AG20443 (cell line): ENCODE measurements around the gene NPM1.
"Not testable (repeated sequence)": the region's sequence is repeated elsewhere in the genome, so short reads cannot be mapped to it uniquely, and the experiment has no call there.

Source experiments
- DNase-seq: peaks from one replicate; pipeline ENCODE4 v3.0.0; 2012; ENCODE audit warnings: low spot score, mixed read lengths

The NPM1 gene

DNA sequence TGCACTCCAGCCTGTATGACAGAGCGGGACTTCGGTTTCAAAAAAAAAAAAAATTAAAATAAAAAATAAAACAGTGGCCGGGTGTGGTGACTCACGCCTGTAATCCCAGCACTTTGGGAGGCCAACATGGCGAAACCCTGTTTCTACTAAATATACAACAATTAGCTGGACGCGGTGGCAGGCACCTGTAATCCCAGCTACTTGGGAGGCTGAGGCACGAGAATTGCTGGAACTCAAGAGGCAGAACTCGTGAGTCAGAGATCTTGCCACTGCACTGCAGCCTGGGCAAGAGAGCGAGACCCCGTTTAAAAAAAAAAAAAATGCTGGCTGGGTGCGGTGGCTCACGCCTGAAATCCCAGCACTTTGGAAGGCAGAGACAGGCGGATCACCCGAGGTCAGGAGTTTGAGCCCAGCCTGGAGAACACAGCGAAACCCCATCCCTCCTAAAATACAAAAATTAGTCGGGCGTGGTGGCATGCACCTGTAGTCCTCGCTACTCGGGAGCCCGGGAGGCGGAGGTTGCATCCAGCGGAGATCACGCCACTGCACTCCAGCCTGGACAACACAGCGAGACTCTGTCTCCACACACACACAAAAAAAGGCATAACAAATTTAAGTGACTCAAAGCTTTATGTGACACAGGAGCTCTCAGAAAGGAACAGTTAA, 1.5 kb upstream of the NPM1 start:
- no peak for DNase-seq

DNA sequence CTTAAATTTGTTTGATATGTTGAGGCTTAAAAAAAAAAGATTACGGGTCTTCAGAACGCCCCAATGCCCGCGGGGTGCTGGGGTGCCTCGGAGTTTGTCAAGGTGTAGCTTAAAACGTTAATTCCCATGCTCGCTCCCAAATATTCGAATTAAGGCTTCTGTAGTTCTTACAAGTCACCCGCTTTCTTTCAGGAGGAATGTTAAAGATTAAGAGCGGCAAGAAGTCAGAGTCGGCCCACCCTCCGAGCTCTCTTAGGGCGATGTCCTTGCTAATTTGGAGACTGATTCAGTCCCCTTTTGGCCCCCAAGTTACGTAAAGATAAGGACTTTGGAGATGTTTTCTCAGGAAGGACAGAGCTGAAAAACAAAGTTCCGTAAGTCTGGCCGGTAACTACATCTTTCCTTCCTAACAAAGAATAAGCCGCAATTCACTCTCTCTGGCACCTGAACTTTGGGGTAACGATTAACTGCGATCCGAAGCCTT, 746 bp upstream of the NPM1 start:
- peak; percentile 18 for DNase-seq

DNA sequence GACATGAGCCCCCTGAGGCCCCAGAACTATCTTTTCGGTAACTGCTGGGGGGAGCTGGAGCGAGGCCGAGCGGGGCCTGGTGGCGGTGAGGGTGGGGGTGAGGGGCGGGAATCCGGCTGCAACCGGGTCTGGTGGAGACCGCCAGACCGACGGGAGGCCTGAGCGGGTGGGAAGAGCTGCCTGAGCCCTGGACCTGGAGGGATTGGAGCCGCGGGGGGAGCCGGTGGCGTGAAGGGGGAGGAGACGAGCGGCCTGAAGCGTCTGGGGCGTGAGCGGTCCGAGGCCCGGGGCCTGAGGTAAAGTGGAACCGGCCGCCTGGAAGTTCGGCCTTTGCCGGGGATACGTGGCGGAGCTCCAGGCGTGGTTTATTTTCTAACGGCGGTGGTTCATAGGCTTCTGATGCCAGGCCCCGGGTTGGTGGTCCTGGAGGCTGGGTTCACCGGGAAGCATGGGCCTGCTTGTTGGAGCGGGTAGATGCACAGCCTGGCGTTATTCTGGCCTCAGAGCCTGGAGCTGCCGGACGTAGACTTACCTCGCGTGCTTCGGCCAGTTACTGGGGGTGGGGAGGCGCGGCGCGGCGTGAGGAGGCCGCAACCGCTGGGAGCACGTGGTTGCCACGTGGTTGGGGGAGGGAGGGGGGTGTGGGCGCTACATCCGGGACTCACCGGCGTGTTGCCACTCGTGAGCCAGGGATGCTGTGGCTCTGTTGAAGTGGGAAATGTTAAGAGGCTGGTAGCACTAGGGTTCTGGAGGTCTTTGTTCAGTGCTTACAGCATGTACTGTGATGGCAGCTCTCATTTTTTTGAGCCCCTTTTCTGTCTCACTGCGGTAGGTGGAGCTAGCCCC, 544 bp downstream of the NPM1 start:
- DNase-seq: peak; percentile 84

DNA sequence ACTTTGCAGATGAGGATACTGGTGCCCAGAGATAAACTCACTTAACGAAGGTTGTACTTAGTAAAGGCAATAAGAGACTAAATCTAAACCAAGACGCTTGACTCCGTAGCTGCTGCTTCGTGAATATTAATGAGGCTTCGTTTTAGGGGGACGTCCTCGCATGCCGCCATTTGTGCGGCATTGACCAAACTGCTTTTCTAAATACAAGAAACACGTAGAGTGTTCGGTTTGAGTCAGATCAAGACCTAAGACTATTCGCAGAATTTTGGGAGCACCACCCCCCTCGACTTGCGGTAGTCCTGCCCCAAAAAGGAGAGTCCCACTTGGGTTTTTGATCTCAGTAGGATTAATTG, 1.1 kb downstream of the NPM1 start:
- no peak for DNase-seq

DNA sequence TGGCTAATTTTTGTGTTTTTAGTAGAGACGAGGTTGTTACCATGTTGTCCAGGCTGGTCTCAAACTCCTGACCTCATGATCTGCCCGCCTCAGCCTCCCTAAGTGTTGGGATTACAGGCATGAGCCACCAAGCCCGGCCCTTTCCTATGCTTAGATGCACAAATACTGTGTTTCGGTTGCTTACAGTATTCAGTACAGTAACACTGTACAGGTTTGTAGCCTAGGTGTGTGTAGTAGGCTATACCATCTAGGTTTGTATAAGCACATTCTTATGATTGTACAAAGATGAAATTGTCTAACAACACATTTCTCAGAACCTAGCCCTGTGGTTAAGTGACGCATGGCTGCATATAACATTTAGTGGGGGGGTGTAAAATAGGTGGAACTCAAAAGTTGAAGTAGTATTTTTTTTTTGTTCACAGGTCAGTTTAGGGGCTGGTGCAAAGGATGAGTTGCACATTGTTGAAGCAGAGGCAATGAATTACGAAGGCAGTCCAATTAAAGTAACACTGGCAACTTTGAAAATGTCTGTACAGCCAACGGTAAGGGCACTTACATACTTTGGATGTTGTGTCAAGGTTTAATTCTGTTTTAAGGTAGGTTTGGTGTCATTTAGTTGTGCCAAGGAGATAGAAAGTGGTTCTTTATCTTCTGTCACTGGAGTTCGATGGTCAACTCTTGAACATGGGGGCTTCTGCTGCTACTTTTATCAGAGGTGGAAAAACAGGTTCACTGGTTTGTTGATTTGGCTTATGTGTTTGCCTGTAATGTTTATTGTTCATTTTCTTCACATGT, 3.4 kb downstream of the NPM1 start:
- no peak for DNase-seq

DNA sequence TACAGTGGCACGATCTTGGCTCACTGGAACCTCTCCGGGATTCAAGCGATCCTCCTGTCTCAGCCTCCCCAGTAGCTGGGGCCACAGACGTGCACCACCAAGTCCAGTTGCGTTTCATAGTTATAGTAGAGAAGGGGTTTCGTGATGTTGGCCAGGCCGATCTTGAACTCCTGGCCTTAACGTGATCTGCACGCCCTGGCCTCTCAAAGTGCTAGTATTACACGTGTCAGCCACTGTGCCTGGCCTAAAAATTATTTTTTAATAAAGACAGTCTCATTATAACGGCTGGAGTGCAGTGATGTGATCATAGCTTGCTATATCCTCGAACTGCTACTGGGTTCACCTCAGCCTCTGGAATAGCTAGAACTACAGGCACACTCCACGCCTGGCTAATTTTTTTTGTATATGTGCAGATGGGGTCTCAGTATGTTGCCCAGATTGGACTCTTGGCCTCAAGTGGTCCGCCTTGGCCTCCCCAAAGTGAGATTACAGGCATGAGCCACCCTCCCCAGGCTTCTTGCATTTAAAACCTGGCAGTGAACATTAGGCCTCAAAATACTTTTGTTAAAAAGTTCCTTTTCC, 4.4 kb downstream of the NPM1 start:
- no peak for DNase-seq

DNA sequence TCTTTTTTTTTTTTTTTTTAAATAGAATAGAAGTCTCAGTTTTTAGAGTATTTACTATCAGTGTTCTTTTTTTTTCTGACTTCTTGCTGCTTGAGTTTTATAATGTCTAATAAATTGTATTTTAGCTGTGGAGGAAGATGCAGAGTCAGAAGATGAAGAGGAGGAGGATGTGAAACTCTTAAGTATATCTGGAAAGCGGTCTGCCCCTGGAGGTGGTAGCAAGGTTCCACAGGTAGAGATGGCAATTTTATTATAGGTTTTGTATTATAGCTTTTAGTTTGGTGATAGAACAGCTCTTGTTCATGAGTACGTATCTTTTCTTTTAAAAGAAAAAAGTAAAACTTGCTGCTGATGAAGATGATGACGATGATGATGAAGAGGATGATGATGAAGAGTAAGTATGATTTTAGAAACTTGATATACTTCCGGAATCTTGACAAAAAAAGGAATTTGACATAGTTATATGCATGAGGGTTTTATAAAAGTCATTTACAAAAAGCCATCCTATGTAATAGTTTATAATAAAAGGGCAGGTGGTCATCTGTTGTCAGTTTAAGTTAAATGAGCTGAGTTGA, 5.0 kb downstream of the NPM1 start:
- no peak for DNase-seq

DNA sequence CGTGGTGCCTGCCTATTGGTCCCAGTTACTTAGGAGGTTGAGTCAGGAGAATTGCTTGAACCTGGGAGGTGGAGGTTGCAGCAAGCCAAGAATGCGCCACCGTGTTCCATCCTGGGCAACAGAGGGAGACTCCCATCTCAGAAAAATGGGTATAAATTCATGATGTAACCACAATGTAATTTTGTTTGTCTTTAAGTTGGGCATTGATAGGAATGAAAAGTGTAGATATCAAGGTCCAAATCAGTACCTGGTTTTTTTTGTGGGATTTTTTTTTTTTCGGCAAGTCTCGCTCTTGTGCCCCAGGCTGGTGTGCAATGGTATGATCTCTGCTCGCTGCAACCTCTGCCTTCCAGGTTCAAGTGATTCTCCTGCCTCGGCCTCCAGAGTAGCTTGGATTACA, 7.4 kb downstream of the NPM1 start:
- no peak for DNase-seq

DNA sequence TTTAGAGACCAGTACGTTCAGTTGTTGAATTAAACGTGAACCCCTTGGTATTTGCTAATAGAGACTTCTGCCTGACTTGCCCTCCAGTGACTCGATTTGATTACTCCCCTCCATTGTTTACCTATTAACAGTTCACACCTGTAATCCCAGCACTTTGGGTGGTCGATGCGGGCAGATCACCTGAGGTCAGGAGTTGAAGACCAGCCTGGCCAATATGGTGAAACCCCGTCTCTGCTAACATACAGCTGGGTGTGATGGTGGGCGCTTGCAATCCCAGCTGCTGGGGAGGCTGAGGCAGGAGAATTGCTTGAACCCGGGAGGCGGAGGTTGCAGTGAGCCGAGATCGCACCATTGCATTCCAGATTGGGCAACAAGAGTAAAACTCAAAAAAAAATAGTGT, 8.9 kb downstream of the NPM1 start:
- DNase-seq: not testable (repeated sequence)

DNA sequence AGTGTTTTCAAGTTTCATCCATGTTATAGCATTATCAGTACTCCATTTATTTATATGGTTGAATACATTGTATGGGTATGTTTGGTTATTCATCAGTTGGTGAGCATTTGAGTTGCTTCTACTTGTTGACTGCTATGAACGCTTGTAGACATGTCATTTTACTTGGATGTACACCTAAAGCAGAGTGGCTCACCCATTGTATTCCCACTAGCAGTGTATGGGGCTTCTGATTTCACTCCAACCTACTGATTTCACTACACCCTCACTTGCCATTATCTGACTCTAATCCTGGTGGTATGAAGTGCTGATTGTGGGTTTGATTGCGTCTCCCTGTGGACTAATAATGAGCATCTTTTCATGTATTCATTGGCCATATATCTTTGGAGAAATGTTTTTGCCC, 9.5 kb downstream of the NPM1 start:
- no peak for DNase-seq

DNA sequence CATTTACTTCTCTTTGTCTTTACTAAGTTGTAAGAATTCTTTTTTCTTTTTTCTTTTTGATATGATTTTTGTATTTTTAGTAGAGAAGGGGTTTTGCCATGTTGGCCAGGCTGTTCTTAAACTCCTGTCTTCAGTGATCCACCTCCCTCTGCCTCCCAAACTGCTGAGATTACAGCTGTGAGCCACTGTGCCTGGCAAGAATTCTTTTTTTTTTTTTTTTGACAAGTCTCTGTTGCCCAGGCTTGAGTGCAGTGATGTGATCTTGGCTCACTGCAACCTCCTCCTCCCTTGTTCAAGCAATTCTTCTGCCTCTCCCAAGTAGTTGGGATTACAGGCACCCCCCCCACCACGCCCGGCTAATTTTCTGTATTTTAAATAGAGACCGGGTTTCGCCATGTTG, 9.9 kb downstream of the NPM1 start:
- no peak for DNase-seq

DNA sequence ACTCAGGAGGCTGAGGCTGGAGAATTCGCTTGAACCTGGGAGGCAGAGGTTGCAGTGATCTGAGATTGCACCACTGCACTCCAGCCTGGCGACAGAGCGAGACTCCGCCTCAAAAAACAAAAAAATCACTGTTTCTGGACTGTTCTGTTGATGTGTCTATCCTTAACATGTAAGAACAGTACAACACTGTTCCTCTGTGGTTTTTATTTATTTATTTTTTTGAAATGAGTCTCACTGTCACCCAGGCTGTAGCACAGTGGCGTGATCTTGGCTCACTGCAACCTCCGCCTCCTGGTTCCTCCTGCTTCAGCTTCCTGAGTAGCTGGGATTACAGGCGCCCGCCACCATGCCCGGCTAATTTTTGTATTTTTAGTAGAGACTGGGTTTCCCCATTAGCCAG, 11.0 kb downstream of the NPM1 start:
- not testable (repeated sequence) for DNase-seq

DNA sequence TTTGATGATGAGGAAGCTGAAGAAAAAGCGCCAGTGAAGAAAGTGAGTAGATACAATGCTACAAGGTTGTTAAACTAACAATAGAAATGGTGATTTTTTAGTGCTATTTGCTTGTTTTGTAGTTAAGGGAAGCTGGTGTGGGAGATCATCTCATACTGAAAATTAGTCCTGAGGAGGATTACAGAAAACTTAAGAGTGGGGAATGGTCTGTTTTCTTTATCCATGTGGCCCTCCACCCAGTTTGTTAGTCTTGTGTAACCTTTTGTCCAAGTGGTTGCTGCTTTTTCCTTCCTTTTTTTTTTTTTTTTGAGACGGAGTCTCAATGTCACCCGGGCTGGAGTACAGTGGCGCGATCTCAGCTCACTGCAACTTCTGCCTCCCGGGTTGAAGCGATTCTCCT, 12.5 kb downstream of the NPM1 start:
- DNase-seq: no peak

DNA sequence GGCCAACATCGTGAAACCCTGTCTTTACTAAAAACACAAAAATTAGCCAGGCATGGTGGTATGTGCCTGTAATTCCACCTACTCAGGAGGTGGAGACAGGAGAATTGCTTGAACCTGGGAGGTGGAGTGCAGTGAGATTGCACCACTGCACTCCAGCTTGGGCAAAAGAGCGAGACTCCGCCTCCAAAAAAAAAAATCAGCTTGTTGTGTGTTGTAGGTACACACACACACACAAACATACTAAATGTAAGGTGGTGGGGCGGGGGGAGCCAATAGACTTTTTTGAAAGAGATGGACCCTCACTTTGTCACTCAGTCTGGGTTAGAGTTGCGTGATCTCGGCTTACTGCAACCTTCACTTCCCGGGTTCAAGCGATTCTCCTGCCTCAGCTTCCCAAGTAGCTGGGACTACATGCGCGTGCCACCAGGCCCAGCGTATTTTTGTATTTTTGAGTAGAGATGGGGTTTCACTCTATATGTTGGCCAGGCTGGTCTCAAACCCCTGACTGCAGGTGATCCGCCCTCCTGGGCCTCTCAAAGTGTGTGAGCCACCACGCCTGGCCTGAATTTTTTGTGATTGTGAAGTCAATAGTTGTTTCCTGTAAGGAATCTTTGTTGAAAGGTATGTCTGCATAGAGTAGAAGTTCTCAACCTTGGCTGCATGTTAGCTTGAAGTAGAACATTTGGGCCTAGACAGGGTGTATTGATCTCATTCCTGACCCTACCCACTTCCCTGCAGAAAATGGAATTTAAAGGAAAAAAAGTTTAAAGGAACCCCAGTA, 13.7 kb downstream of the NPM1 start:
- no peak for DNase-seq

DNA sequence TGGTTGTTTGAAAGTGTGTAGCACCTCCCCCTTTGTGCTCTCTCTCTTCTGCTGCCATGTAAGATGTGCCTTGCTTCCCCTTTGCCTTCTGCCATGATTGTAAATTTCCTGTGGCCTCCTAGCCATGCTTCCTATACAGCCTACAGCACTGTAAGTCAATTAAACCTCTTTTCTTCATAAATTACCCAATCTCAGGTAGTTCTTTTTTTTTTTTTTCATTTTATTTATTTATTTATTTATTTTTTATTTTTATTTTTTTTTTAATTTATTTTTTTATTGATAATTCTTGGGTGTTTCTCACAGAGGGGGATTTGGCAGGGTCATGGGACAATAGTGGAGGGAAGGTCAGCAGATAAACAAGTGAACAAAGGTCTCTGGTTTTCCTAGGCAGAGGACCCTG, 15.1 kb downstream of the NPM1 start:
- DNase-seq: not testable (repeated sequence)

DNA sequence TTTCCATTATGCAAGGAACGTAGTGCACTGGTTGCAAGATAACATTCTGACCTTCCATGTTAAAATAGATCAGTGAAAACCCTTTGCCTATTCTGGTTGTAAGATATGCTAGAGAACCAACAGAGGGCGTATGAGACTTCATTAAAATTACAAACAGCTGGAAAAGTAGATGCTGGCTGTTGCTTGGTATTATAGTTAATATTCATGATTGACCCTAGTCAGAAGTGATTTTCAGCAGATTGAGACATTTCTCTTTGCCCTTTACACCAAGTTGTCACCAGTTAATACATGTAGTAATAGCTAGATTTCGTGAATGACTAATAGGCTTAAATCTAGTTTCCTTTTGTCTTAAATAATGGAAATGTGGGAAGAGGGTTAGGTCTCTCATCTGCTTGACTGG, 18.0 kb downstream of the NPM1 start:
- peak; percentile 33 for DNase-seq

DNA sequence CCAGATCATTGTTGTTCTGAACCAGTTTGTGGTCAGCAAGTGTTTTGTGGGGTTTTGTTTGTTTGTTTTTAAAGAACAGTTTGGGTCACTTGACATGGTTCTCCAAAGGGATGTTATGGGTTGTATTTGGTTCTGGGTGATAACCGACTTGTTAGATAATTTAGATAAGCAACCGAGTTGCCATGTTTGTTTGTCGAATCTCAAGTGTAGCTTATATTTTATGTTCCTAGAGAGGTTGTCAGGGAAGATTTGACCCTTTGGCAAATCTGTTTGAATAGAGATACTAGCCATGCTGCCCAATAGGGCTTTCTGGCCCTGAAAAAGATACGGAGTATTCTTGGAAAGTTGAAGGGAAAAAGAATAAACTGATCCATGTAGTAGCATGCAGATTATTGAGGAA, 19.6 kb downstream of the NPM1 start:
- DNase-seq: no peak

DNA sequence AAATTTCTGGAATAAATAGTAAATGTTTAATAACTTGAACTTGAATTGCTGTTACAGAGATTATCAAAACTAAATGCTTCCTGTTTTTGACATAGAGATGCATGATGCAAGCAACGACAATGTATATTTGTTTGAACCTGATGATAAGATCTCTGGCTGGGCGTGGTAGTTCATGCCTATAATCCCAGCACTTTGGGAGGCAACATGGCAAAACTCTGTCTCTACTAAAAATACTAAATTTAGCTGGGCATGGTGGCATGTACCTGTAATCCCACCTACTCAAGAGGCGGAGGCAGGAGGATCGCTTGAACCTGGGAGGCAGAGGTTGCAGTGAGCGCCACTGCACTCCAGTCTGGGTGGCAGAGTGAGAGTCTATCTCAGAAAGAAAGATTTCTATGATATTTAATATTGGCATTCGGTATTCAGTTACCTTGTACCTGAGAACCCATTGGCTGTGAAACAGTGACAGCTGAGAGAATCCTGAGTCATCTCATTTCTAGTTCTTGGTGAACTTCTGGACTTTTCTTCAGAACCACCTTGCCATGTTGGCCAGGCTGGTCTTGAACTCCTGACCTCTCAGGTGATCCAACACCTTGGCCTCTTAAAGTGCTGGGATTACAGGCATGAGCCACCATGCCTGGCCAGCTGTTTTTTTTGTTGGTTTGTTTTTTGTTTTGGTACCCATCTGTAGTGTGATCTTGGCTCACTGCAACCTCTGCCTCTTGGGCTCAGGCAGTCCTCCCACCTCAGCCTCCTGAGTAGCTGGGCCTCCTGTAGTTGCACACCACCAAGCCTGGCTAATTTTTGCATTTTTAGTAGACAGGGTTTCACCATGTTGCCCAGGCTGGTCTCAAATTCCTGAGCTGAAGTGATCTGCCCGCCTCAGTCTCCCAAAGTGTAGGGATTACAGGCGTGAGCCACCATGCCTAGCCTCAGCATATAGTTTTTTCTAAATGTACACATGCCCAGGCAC, 21.8 kb downstream of the NPM1 start:
- no peak for DNase-seq

DNA sequence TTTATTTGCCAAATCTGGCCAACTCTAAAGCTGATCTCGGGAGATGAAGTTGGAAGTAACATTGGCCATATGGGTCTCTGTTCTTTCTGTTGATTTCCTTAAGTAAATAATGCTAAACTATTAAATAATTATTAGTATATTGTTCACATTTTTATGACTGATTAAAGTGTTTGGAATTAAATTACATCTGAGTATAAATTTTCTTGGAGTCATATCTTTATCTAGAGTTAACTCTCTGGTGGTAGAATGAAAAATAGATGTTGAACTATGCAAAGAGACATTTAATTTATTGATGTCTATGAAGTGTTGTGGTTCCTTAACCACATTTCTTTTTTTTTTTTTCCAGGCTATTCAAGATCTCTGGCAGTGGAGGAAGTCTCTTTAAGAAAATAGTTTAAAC, 22.5 kb downstream of the NPM1 start:
- no peak for DNase-seq

DNA sequence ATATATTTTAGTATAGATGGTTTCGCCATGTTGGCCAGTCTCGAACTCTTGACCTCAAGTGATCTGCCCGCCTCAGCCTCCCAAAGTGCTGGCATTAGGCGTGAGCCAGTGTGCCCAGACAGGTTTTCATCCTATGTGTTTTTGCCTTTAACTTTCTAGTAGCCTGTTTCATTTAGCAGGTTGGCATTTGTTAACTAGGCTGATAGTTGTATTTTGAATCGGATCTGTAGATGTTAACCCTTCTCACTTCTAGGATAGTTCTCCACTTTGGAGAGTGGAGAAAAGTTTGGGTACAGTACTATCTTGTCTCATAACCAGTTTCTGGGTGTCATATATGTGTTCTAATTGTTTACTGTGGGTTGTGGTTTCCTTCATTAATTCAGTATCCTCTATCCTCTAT, 24.5 kb downstream of the NPM1 start:
- no peak for DNase-seq
